ENCODE data around the gene ALK.

Gene ALK

DNA sequence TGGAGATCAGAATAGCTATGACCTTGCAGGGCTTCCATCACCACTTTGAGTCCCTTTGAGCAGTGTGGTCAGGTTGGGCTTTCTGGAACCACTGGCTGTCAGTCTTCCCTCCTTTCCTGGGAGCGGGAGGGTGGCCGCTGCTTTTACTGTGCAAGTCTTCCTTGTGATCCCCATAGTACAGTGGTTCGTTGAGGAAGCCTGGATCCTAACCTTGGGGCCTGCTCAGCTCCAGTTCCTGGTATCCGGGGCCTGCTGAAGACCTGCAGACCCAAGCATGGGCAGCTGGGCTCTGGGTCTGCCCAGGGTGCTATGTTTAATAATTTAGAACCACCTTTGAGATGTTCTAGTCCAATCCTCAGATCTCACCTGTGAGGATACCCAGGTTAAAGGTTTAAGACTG is 702.0 kb downstream of the ALK start:
- H3K27me3 ChIP-seq (ENCODE audit: insufficient read depth, low read length) = 0 out of 2 replicates have a peak, but pooled peaks cover 5% of the 10 kb centered on the region
- H4K20me1 ChIP-seq (ENCODE audit: insufficient read depth, low read length) = no peaks in the 10 kb centered on the region
- no peak overlapping the region for H3K27ac ChIP-seq (ENCODE audit: low read depth, low read length, poor library complexity, severe bottlenecking)
- H2AFZ ChIP-seq (ENCODE audit: low read length) = no peak overlapping the region
- no peaks in the 10 kb centered on the region for H3K9me3 ChIP-seq (ENCODE audit: low read length)
- H3F3A ChIP-seq (ENCODE audit: insufficient read depth, low read length) = no peaks in the 10 kb centered on the region
- H3K79me2 ChIP-seq (ENCODE audit: insufficient read depth, low read length) = no peaks in the 10 kb centered on the region
- H3K36me3 ChIP-seq (ENCODE audit: insufficient read depth, low read length) = no peaks in the 10 kb centered on the region
- H3K9me2 ChIP-seq (ENCODE audit: low read depth, low read length) = no peaks in the 10 kb centered on the region
- H3K4me2 ChIP-seq (ENCODE audit: low read length) = no peak overlapping the region
- no peaks in the 10 kb centered on the region for H3K4me1 ChIP-seq (ENCODE audit: insufficient read depth, low read length, severe bottlenecking)
- no peak overlapping the region for H3K4me3 ChIP-seq (ENCODE audit: low read depth, low read length, poor library complexity, severe bottlenecking)
- TF ChIP-seq EZH2 (IDR thresholded peaks at IDR 0.05; ENCODE audit: borderline replicate concordance, low read length) = no peak
- TF ChIP-seq, protein P1, sequence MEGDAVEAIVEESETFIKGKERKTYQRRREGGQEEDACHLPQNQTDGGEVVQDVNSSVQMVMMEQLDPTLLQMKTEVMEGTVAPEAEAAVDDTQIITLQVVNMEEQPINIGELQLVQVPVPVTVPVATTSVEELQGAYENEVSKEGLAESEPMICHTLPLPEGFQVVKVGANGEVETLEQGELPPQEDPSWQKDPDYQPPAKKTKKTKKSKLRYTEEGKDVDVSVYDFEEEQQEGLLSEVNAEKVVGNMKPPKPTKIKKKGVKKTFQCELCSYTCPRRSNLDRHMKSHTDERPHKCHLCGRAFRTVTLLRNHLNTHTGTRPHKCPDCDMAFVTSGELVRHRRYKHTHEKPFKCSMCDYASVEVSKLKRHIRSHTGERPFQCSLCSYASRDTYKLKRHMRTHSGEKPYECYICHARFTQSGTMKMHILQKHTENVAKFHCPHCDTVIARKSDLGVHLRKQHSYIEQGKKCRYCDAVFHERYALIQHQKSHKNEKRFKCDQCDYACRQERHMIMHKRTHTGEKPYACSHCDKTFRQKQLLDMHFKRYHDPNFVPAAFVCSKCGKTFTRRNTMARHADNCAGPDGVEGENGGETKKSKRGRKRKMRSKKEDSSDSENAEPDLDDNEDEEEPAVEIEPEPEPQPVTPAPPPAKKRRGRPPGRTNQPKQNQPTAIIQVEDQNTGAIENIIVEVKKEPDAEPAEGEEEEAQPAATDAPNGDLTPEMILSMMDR (IDR thresholded peaks at IDR 0.05; ENCODE audit: low read length) = no peak
- H3K9ac ChIP-seq (ENCODE audit: low read length) = no peak overlapping the region

DNA sequence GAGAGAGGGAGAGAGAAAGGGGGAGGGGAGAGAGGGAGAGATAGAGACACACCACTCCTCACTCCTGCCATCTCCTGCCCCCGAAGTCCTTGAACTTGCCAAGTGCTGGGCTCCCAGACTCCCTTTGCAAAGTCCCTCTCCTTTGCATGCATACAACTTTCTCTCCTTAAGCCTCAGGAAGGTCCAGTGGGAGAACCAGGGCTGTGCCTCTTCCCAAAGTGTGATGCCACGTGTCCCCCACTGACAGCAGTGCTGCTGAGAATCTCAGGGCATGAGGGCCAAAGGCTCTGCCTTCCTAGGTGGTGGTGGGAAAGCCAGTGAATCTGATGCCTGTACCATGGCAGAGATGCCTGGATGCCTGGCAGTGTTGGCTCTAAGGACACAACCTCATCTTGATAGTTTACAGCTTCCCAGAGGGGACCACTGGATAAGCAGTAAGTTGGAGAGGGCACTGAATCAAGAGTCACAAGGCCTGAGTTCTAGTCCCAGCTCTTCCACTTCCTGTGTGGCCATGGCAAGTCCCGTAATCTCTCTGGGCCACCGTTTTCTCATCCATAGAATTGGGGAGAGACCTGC is 702.7 kb downstream of the ALK start:
- Histone ChIP-seq H3F3A (ENCODE audit: insufficient read depth, low read length) (no peaks in the 10 kb centered on the region), H3K4me3 (ENCODE audit: low read depth, low read length, poor library complexity, severe bottlenecking) (no peak overlapping the region), H4K20me1 (ENCODE audit: insufficient read depth, low read length) (no peaks in the 10 kb centered on the region), H3K27ac (ENCODE audit: low read depth, low read length, poor library complexity, severe bottlenecking) (no peak overlapping the region), H3K4me2 (ENCODE audit: low read length) (no peak overlapping the region), H3K27me3 (ENCODE audit: insufficient read depth, low read length) (0 out of 2 replicates have a peak, but pooled peaks cover 5% of the 10 kb centered on the region), H3K9ac (ENCODE audit: low read length) (no peak overlapping the region), H3K9me3 (ENCODE audit: low read length) (no peaks in the 10 kb centered on the region), H2AFZ (ENCODE audit: low read length) (no peak overlapping the region), H3K9me2 (ENCODE audit: low read depth, low read length) (no peaks in the 10 kb centered on the region), H3K79me2 (ENCODE audit: insufficient read depth, low read length) (no peaks in the 10 kb centered on the region), H3K4me1 (ENCODE audit: insufficient read depth, low read length, severe bottlenecking) (no peaks in the 10 kb centered on the region), H3K36me3 (ENCODE audit: insufficient read depth, low read length) (no peaks in the 10 kb centered on the region)
- TF ChIP-seq EZH2 (IDR thresholded peaks at IDR 0.05; ENCODE audit: borderline replicate concordance, low read length) = no peak
- TF ChIP-seq, protein P1 (IDR thresholded peaks at IDR 0.05; ENCODE audit: low read length) = no peak

DNA sequence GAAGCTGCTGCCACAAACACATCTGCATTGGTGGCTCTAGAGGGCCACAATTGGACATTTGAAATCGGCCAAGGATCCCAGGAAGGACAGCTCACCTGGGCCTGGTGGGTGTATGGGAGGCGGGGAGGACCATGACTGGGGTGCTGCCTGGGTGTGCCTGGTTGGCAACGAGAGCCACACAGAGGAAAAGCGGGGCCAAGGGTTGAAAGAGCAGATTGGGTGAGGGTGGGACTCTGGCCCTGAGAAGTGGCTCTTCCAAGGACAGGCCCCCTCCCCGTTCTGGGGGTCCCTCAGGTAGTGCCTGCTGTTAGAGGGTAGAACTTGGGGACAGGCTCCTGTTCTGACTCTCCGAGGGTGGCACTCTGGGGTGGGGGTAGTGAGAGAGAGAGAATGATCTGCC is 703.3 kb downstream of the ALK start:
- no peak overlapping the region for H3K27ac ChIP-seq (ENCODE audit: low read depth, low read length, poor library complexity, severe bottlenecking)
- H3K79me2 ChIP-seq (ENCODE audit: insufficient read depth, low read length) = no peaks in the 10 kb centered on the region
- H3K9me3 ChIP-seq (ENCODE audit: low read length) = no peaks in the 10 kb centered on the region
- no peaks in the 10 kb centered on the region for H3K4me1 ChIP-seq (ENCODE audit: insufficient read depth, low read length, severe bottlenecking)
- no peaks in the 10 kb centered on the region for H3K9me2 ChIP-seq (ENCODE audit: low read depth, low read length)
- H3K9ac ChIP-seq (ENCODE audit: low read length) = no peak overlapping the region
- H3F3A ChIP-seq (ENCODE audit: insufficient read depth, low read length) = no peaks in the 10 kb centered on the region
- H3K36me3 ChIP-seq (ENCODE audit: insufficient read depth, low read length) = no peaks in the 10 kb centered on the region
- 0 out of 2 replicates have a peak, but pooled peaks cover 5% of the 10 kb centered on the region for H3K27me3 ChIP-seq (ENCODE audit: insufficient read depth, low read length)
- no peak overlapping the region for H2AFZ ChIP-seq (ENCODE audit: low read length)
- TF ChIP-seq, protein P1 (IDR thresholded peaks at IDR 0.05; ENCODE audit: low read length) = no peak
- TF ChIP-seq EZH2 (IDR thresholded peaks at IDR 0.05; ENCODE audit: borderline replicate concordance, low read length) = no peak
- no peaks in the 10 kb centered on the region for H4K20me1 ChIP-seq (ENCODE audit: insufficient read depth, low read length)
- no peak overlapping the region for H3K4me2 ChIP-seq (ENCODE audit: low read length)
- H3K4me3 ChIP-seq (ENCODE audit: low read depth, low read length, poor library complexity, severe bottlenecking) = no peak overlapping the region
